ENCODE results near the gene HOMEZ. TPM values are rescaled to one million over a fixed set of nuclear protein-coding genes. Genes with fewer than 3 reads are reported as not detected.
"Not testable (repeated sequence)": the region's sequence is repeated elsewhere in the genome, so short reads cannot be mapped to it uniquely, and the experiment has no call there.

Gene HOMEZ
- total and polyA plus RNA-seq, 5 experiments from 2014 or later, result 3.9 to 16.0 (median 6.1) TPM

- POLR2A ChIA-PET, result no interaction called here
- no peak overlapping the region for H3K27ac Mint-ChIP-seq
- no peaks in the 10 kb centered on the region for H3K4me1 Mint-ChIP-seq
- H3K4me3 Mint-ChIP-seq, result no peak overlapping the region
- DNase-seq (no peak), ATAC-seq (no peak)
- peaks cover 0 to 19% (median 8%) of the 10 kb centered on the region in 9 donors for H3K9me3 Mint-ChIP-seq
- H3K36me3 Mint-ChIP-seq, result peaks cover 0 to 5% (median 0%) of the 10 kb centered on the region in 3 donors
- H3K27me3 Mint-ChIP-seq, result peaks cover 0 to 16% (median 2%) of the 10 kb centered on the region in 5 donors
Observed at GRCh38 chr14:23228812-23229211, 57.1 kb downstream of the HOMEZ start.

GRCh38 chr14:23227566-23227965, 58.4 kb downstream of the HOMEZ start:
- peaks cover 0 to 5% (median 0%) of the 10 kb centered on the region in 3 donors for H3K36me3 Mint-ChIP-seq
- H3K27me3 Mint-ChIP-seq, result peaks cover 0 to 18% (median 3%) of the 10 kb centered on the region in 5 donors
- no peak for DNase-seq
- no peaks in the 10 kb centered on the region for H3K4me1 Mint-ChIP-seq
- peaks cover 0 to 19% (median 5%) of the 10 kb centered on the region in 9 donors for H3K9me3 Mint-ChIP-seq
- no peak overlapping the region for H3K4me3 Mint-ChIP-seq
- H3K27ac Mint-ChIP-seq, result no peak overlapping the region
- POLR2A ChIA-PET, result no interaction called here
- no peak for ATAC-seq

GRCh38 chr14:23224958-23225357, 61.0 kb downstream of the HOMEZ start:
- not testable (repeated sequence) for H3K4me1 Mint-ChIP-seq, H3K27ac Mint-ChIP-seq, H3K36me3 Mint-ChIP-seq, ATAC-seq, H3K4me3 Mint-ChIP-seq, DNase-seq
- POLR2A ChIA-PET, result interaction anchor here (0.7 kb wide), 1 partner anchor 71 kb away, joined by 3 read pairs; no protein-coding TSS in a partner anchor
- Mint-ChIP-seq H3K9me3 (peaks cover 0 to 15% (median 5%) of the 10 kb centered on the region in 9 donors), H3K27me3 (peaks cover 3 to 38% (median 19%) of the 10 kb centered on the region in 5 donors)

Other genes with a start within 250 kb of the HOMEZ start
- under 1 TPM; 0.23 to 0.36 TPM for gene PSMB11, start 243.9 kb downstream of the HOMEZ start, total RNA-seq
- under 1 TPM in 1 of 3 donors, not detected in 2; 0.12 TPM for gene PSMB11, start 243.9 kb downstream of the HOMEZ start, polyA plus RNA-seq
- gene CDH24, start 228.6 kb downstream of the HOMEZ start, total RNA-seq, result 1 to 10 TPM in 1 of 2 experiments, under 1 TPM in 1; 0.96 to 1.2 TPM
- under 1 TPM; 0.06 to 0.31 (median 0.09) TPM for gene CDH24, start 228.6 kb downstream of the HOMEZ start, polyA plus RNA-seq
- gene ACIN1, start 191.0 kb downstream of the HOMEZ start, total RNA-seq, result 100 to 1,000 TPM; 311 to 322 TPM
- 10 to 100 TPM in 1 of 3 donors, 1 to 10 TPM in 2; 6.3 to 14.1 (median 8.6) TPM for gene ACIN1, start 191.0 kb downstream of the HOMEZ start, polyA plus RNA-seq
- gene C14orf119, start 190.6 kb downstream of the HOMEZ start, total RNA-seq, result 10 to 100 TPM; 39.4 to 49.0 TPM
- gene C14orf119, start 190.6 kb downstream of the HOMEZ start, polyA plus RNA-seq, result 100 to 1,000 TPM in 1 of 3 donors, 10 to 100 TPM in 2; 62.7 to 122 (median 78.5) TPM
- not detected for gene CIROP, start 181.1 kb downstream of the HOMEZ start, total RNA-seq
- not detected for gene CIROP, start 181.1 kb downstream of the HOMEZ start, polyA plus RNA-seq
- gene CEBPE, start 166.9 kb downstream of the HOMEZ start, total RNA-seq, result 1 to 10 TPM; 1.5 to 1.8 TPM
- 1 to 10 TPM in 2 of 3 donors, under 1 TPM in 1; 0.66 to 2.4 (median 1.6) TPM for gene CEBPE, start 166.9 kb downstream of the HOMEZ start, polyA plus RNA-seq
- 1 to 10 TPM; 7.2 to 7.9 TPM for gene SLC7A8, start 102.5 kb downstream of the HOMEZ start, total RNA-seq
- gene SLC7A8, start 102.5 kb downstream of the HOMEZ start, polyA plus RNA-seq, result 10 to 100 TPM in 2 of 3 donors, 1 to 10 TPM in 1; 4.0 to 12.8 (median 10.9) TPM
- gene RNF212B, start 48.2 kb downstream of the HOMEZ start, total RNA-seq, result not detected
- gene RNF212B, start 48.2 kb downstream of the HOMEZ start, polyA plus RNA-seq, result not detected
- 100 to 1,000 TPM; 113 to 119 TPM for gene PPP1R3E, start 16.7 kb upstream of the HOMEZ start, total RNA-seq
- 1 to 10 TPM; 2.6 to 3.1 (median 3.1) TPM for gene PPP1R3E, start 16.7 kb upstream of the HOMEZ start, polyA plus RNA-seq
- gene BCL2L2, start 20.7 kb upstream of the HOMEZ start, total RNA-seq, result 1 to 10 TPM; 3.8 to 4.2 TPM
- gene BCL2L2, start 20.7 kb upstream of the HOMEZ start, polyA plus RNA-seq, result not detected
- gene PABPN1, start 35.3 kb upstream of the HOMEZ start, total RNA-seq, result 100 to 1,000 TPM; 214 to 218 TPM
- gene PABPN1, start 35.3 kb upstream of the HOMEZ start, polyA plus RNA-seq, result 10 to 100 TPM; 84.3 to 96.9 (median 88.5) TPM
- 10 to 100 TPM; 20.8 to 22.6 TPM for gene SLC22A17, start 66.8 kb upstream of the HOMEZ start, total RNA-seq
- gene SLC22A17, start 66.8 kb upstream of the HOMEZ start, polyA plus RNA-seq, result 1 to 10 TPM; 3.9 to 9.6 (median 5.5) TPM
- gene EFS, start 79.0 kb upstream of the HOMEZ start, total RNA-seq, result not detected
- not detected for gene EFS, start 79.0 kb upstream of the HOMEZ start, polyA plus RNA-seq
- not detected for gene IL25, start 86.7 kb upstream of the HOMEZ start, total RNA-seq
- gene IL25, start 86.7 kb upstream of the HOMEZ start, polyA plus RNA-seq, result not detected
- not detected for gene CMTM5, start 90.9 kb upstream of the HOMEZ start, total RNA-seq
- not detected for gene CMTM5, start 90.9 kb upstream of the HOMEZ start, polyA plus RNA-seq
- gene MYH6, start 122.1 kb upstream of the HOMEZ start, total RNA-seq, result not detected
- gene MYH6, start 122.1 kb upstream of the HOMEZ start, polyA plus RNA-seq, result not detected
- not detected for gene MYH7, start 149.5 kb upstream of the HOMEZ start, total RNA-seq
- not detected for gene MYH7, start 149.5 kb upstream of the HOMEZ start, polyA plus RNA-seq
- gene NGDN, start 183.6 kb upstream of the HOMEZ start, total RNA-seq, result 10 to 100 TPM; 83.7 to 86.6 TPM
- gene NGDN, start 183.6 kb upstream of the HOMEZ start, polyA plus RNA-seq, result 10 to 100 TPM; 64.0 to 84.8 (median 68.4) TPM

Measured in naive thymus-derived CD8-positive, alpha-beta T cell (primary cell).